GM20000 (cell line): ENCODE measurements around the gene GNG13.

ENCODE experiments used
- DNase-seq: peaks from one replicate; pipeline ENCODE4 v3.0.0; 2012; ENCODE audit warnings: low spot score
- CTCF ChIP-seq: IDR thresholded peaks from 2 replicates; pipeline ENCODE4 v1.5.1; 2012; ENCODE audit warnings: mild to moderate bottlenecking, control low read depth; ENCODE audit errors: extremely low read depth, missing control alignments

Gene GNG13

GRCh38 chr16:766820-767640, 33.5 kb downstream of the GNG13 start:
- DNase-seq, result no peak
- no peak for TF ChIP-seq CTCF

GRCh38 chr16:766008-766819, 34.3 kb downstream of the GNG13 start:
- DNase-seq, result no peak
- no peak for TF ChIP-seq CTCF

- DNase-seq, result no peak
- no peak for TF ChIP-seq CTCF
Measured at GRCh38 chr16:765488-765865, 35.1 kb downstream of the GNG13 start.

GRCh38 chr16:764848-765487, 35.6 kb downstream of the GNG13 start:
- DNase-seq, result no peak
- no peak for TF ChIP-seq CTCF

- no peak for TF ChIP-seq CTCF
- DNase-seq, result no peak
Measured at GRCh38 chr16:764184-764750, 36.3 kb downstream of the GNG13 start.

GRCh38 chr16:763369-764183, 37.0 kb downstream of the GNG13 start:
- no peak for TF ChIP-seq CTCF
- no peak for DNase-seq
